H1 (cell line): ENCODE results near the gene PRRC2A. TPM values are rescaled to one million over a fixed set of nuclear protein-coding genes. Genes with fewer than 3 reads are reported as not detected.

Experiments used
- CTCF ChIA-PET: fragments of 300-600 bp; sonication (Branson Sonifier 250); formaldehyde crosslinking; loops from one replicate; lab custom pipeline; 2021; ENCODE audit not compliant: partially characterized antibody; lab: Charles Lee
- POLR2A ChIA-PET: fragments of 300-600 bp; sonication (Branson Sonifier 250); formaldehyde crosslinking; loops from one replicate; lab custom pipeline; 2021; ENCODE audit warnings: inconsistent platforms; ENCODE audit not compliant: partially characterized antibody; lab: Charles Lee
- DNase-seq, 2 experiments: peaks; one replicate each; pipeline versions ENCODE4 v3.0.0 to v3.0.0-alpha.2; 2010 to 2022; ENCODE audit warnings: low spot score in 2 of 2, low read depth in 1 of 2, mixed read lengths in 1 of 2
- FAIRE-seq: peaks from 2 replicates; lab custom pipeline; 2011; peaks lifted over from hg19 to GRCh38; lab: Jason Lieb, UNC
- H2AFZ ChIP-seq: 2 replicates; pipeline ENCODE4 v1.8.1; 2012; ENCODE audit warnings: low read length, inconsistent platforms
- H2AK5ac ChIP-seq: 2 replicates; pipeline ENCODE4 v1.6.1; 2013; ENCODE audit warnings: low read depth, low read length
- H2BK120ac ChIP-seq: replicated peaks from 2 replicates; pipeline ENCODE3; 2013; ENCODE audit warnings: low read depth, low read length, inconsistent platforms
- H2BK12ac ChIP-seq: 2 replicates; pipeline ENCODE4 v1.6.1; 2013; ENCODE audit warnings: low read depth, low read length
- H2BK15ac ChIP-seq: 2 replicates; pipeline ENCODE4 v1.6.1; 2013; ENCODE audit warnings: low read length
- H2BK20ac ChIP-seq: 2 replicates; pipeline ENCODE4 v1.6.1; 2013; ENCODE audit warnings: low read length
- H2BK5ac ChIP-seq: 2 replicates; pipeline ENCODE4 v1.6.1; 2013; ENCODE audit warnings: low read depth, low read length
- H3K14ac ChIP-seq: 2 replicates; pipeline ENCODE4 v1.6.1; 2013; ENCODE audit warnings: inconsistent platforms; ENCODE audit not compliant: insufficient read length
- H3K18ac ChIP-seq: 2 replicates; pipeline ENCODE4 v1.6.1; 2013; ENCODE audit warnings: low read length; ENCODE audit errors: extremely low read depth
- H3K23ac ChIP-seq: 2 replicates; pipeline ENCODE4 v1.6.1; 2013; ENCODE audit warnings: inconsistent platforms; ENCODE audit not compliant: insufficient read length
- H3K23me2 ChIP-seq: 2 replicates; pipeline ENCODE4 v1.6.1; 2013; ENCODE audit warnings: low read depth, low read length
- H3K27ac ChIP-seq: 2 replicates; pipeline ENCODE4 v1.6.1; 2011; ENCODE audit warnings: low read depth, low read length, inconsistent platforms
- H3K27me3 ChIP-seq, 4 experiments: replicated peaks in 1 of 4; 1 replicate in 1 of 4; 2 replicates in 3 of 4; pipeline versions ENCODE4 v1.6.1 to v1.8.1; 2011 to 2013; ENCODE audit warnings: low read length in 3 of 4, mild to moderate bottlenecking in 3 of 4, inconsistent platforms in 2 of 4, mixed read lengths in 2 of 4, moderate library complexity in 1 of 4; ENCODE audit not compliant: control insufficient read depth in 3 of 4, insufficient read depth in 3 of 4; ENCODE audit errors: extremely low read depth in 1 of 4
- H3K36me3 ChIP-seq, 4 experiments: 2 replicates each; pipeline versions ENCODE4 v1.6.1 to v1.8.1; 2011 to 2013; ENCODE audit warnings: mild to moderate bottlenecking in 4 of 4, low read length in 3 of 4, moderate library complexity in 2 of 4, control low read depth in 1 of 4, inconsistent platforms in 1 of 4; ENCODE audit not compliant: insufficient read depth in 4 of 4, control insufficient read depth in 2 of 4
- H3K4ac ChIP-seq: replicated peaks from 2 replicates; pipeline ENCODE3; 2013; ENCODE audit warnings: low read length, low read depth, mixed read lengths, inconsistent platforms; ENCODE audit not compliant: insufficient read length
- H3K4me1 ChIP-seq, 4 experiments: replicated peaks in 1 of 4; 1 replicate in 1 of 4; 2 replicates in 3 of 4; pipeline versions ENCODE4 v1.6.1 to v1.8.1; 2011 to 2013; ENCODE audit warnings: low read length in 3 of 4, inconsistent platforms in 2 of 4, mixed read lengths in 1 of 4; ENCODE audit not compliant: insufficient read depth in 4 of 4, control insufficient read depth in 3 of 4
- H3K4me2 ChIP-seq, 2 experiments: 2 replicates each; pipeline versions ENCODE4 v1.6.1 to v1.8.1; 2011 to 2013; ENCODE audit warnings: low read depth in 2 of 2, low read length in 2 of 2, control low read depth in 1 of 2, inconsistent platforms in 1 of 2, mild to moderate bottlenecking in 1 of 2; ENCODE audit not compliant: insufficient read depth in 1 of 2
- H3K4me3 ChIP-seq, 4 experiments: fragments of 200-600, 300-600 bp in 1 of 4; sonication (generic), shearing (Covaris generic), sonication (Bioruptor Twin) in 1 of 4; 2 replicates each; pipeline versions ENCODE4 v1.5.1 to v1.8.1; 2011 to 2016; ENCODE audit warnings: low read length in 4 of 4, low read depth in 3 of 4, control low read depth in 2 of 4, inconsistent platforms in 2 of 4, mild to moderate bottlenecking in 2 of 4, mixed read lengths in 1 of 4, moderate library complexity in 1 of 4; ENCODE audit not compliant: insufficient read depth in 2 of 4; ENCODE audit errors: extremely low read depth in 1 of 4
- H3K56ac ChIP-seq: replicated peaks from 2 replicates; pipeline ENCODE3; 2013; ENCODE audit warnings: low read depth, mild to moderate bottlenecking, mixed read lengths, low read length, inconsistent platforms; ENCODE audit not compliant: insufficient read length
- H3K79me1 ChIP-seq: 2 replicates; pipeline ENCODE4 v1.6.1; 2013; ENCODE audit warnings: low read depth, low read length, control low read depth
- H3K79me2 ChIP-seq, 2 experiments: 2 replicates each; pipeline versions ENCODE4 v1.6.1 to v1.8.1; 2012 to 2013; ENCODE audit warnings: low read length in 2 of 2, mild to moderate bottlenecking in 2 of 2, inconsistent platforms in 1 of 2; ENCODE audit not compliant: insufficient read depth in 2 of 2, control insufficient read depth in 1 of 2
- H3K9ac ChIP-seq, 4 experiments: replicated peaks in 1 of 4; 1 replicate in 1 of 4; 2 replicates in 3 of 4; pipeline versions ENCODE4 v1.6.1 to v1.8.1; 2011 to 2013; ENCODE audit warnings: low read depth in 3 of 4, low read length in 3 of 4, control low read depth in 2 of 4, mild to moderate bottlenecking in 2 of 4, moderate library complexity in 2 of 4, inconsistent platforms in 1 of 4; ENCODE audit errors: extremely low read depth in 1 of 4
- H3K9me3 ChIP-seq, 2 experiments: 2 replicates each; pipeline versions ENCODE4 v1.6.1 to v1.8.1; 2012 to 2013; ENCODE audit warnings: mild to moderate bottlenecking in 2 of 2, moderate library complexity in 2 of 2, control low read depth in 1 of 2, inconsistent platforms in 1 of 2, low read depth in 1 of 2, low read length in 1 of 2, mixed read lengths in 1 of 2; ENCODE audit not compliant: insufficient read depth in 2 of 2
- H4K20me1 ChIP-seq, 2 experiments: replicated peaks in 1 of 2; 2 replicates each; pipeline versions ENCODE3 to v1.8.1; 2011 to 2013; ENCODE audit warnings: inconsistent platforms in 2 of 2, low read length in 2 of 2, mild to moderate bottlenecking in 1 of 2; ENCODE audit not compliant: insufficient read depth in 2 of 2, control insufficient read depth in 1 of 2
- H4K5ac ChIP-seq: 2 replicates; pipeline ENCODE4 v1.6.1; 2013; ENCODE audit warnings: low read length, low read depth, mixed read lengths, inconsistent platforms; ENCODE audit not compliant: insufficient read length
- H4K8ac ChIP-seq: 2 replicates; pipeline ENCODE4 v1.8.0; 2013; ENCODE audit warnings: mild to moderate bottlenecking, moderate library complexity, low read length, inconsistent platforms; ENCODE audit not compliant: insufficient read depth; ENCODE audit errors: extremely low read depth
- H4K91ac ChIP-seq: replicated peaks from 2 replicates; pipeline ENCODE3; 2013; ENCODE audit warnings: low read length, mixed read lengths, inconsistent platforms; ENCODE audit not compliant: insufficient read length
- CHD2 ChIP-seq: IDR thresholded peaks from 2 replicates; pipeline ENCODE4 v1.6.1; 2012; ENCODE audit warnings: low read length, improper control_type of control experiment
- EZH2 ChIP-seq: fragments of 200-600 bp; sonication (generic); IDR thresholded peaks from 2 replicates; pipeline ENCODE4 v1.7.1; 2012; ENCODE audit warnings: low read depth, mild to moderate bottlenecking, moderate library complexity, low read length, inconsistent platforms; ENCODE audit not compliant: severe bottlenecking
- TAF1 ChIP-seq: IDR thresholded peaks from 2 replicates; pipeline ENCODE4 v1.6.1; 2011; ENCODE audit warnings: mild to moderate bottlenecking, low read depth, low read length
- WGBS, 2 experiments: shearing (Covaris generic) in 1 of 2; methylation state at CpG; one replicate each; pipeline versions ENCODE4 v1.1.6 to v1.1.7; 2013 to 2015; ENCODE audit warnings: low lambda C conversion rate in 2 of 2, mixed read lengths in 2 of 2, inconsistent platforms in 1 of 2, low coverage in 1 of 2, missing lambda C conversion rate in 1 of 2; ENCODE audit not compliant: insufficient replicate concordance in 2 of 2, insufficient coverage in 1 of 2, insufficient read length in 1 of 2; ENCODE audit errors: extremely low coverage in 1 of 2, missing lambda C conversion rate in 1 of 2; 5-methylcytosine and 5-hydroxymethylcytosine counted together
- polyA plus RNA-seq, 7 experiments: library from polyadenylated mRNA; depleted of rRNA in 3 of 7; stranded (reverse) in 5 of 7; unstranded in 2 of 7; fragments of >200 nt in 5 of 7; fragments of 200-250 nt in 2 of 7; gene quantifications; 1 replicate in 5 of 7; 2 replicates in 1 of 7; 4 replicates in 1 of 7; pipeline versions ENCODE4 v1.2.1 to v1.2.3, GENCODE V29; 2011 to 2013; ENCODE audit warnings: missing spikeins in 2 of 7, mixed read lengths in 2 of 7
- total RNA-seq: library from RNA; stranded (reverse); fragmentation: NEBNext Ultra II Directional; extraction: Animal tissue kit (Norgen Biotek cat#: 25700); gene quantifications from 2 replicates; pipeline ENCODE4 v1.2.1, GENCODE V29; 2021
- TF ChIP-seq, protein P1 (sequence below), 3 experiments: IDR thresholded peaks; 1 replicate in 2 of 3; 2 replicates in 1 of 3; pipeline versions ENCODE4 v1.5.1 to v1.6.1; 2011; ENCODE audit warnings: low read length in 3 of 3, mild to moderate bottlenecking in 3 of 3, inconsistent platforms in 2 of 3, low read depth in 1 of 3, moderate library complexity in 1 of 3; ENCODE audit not compliant: insufficient read depth in 1 of 3; ENCODE audit errors: control extremely low read depth in 1 of 3

The PRRC2A gene
- total and polyA plus RNA-seq, 2 of the 8 experiments (the other 6 are each of a cell fraction or from before 2014, with no cell fraction given), result 118 to 300 TPM

GRCh38 chr6:31609519-31610406 lies 10.8 kb upstream of the PRRC2A start:
- Histone ChIP-seq H3K27ac (no peak overlapping the region), H2AFZ (no peak overlapping the region), H3K4me2 (no peak overlapping the region), H4K5ac (no peak overlapping the region), H3K27me3 (no peaks in the 10 kb centered on the region), H3K14ac (no peak overlapping the region), H2BK12ac (no peak overlapping the region), H4K20me1 (no peaks in the 10 kb centered on the region), H2AK5ac (no peak overlapping the region), H4K91ac (no peak overlapping the region), H3K9ac (no peak overlapping the region), H4K8ac (no peak overlapping the region), H2BK120ac (no peak overlapping the region), H3K4ac (no peak overlapping the region), H3K4me1 (no peaks in the 10 kb centered on the region; a peak in 1 of 7 replicates), H2BK20ac (no peak overlapping the region), H3K4me3 (no peak overlapping the region), H2BK5ac (no peak overlapping the region), H3K79me1 (no peaks in the 10 kb centered on the region), H3K23me2 (no peaks in the 10 kb centered on the region), H3K79me2 (no peaks in the 10 kb centered on the region), H3K18ac (no peak overlapping the region), H3K36me3 (no peaks in the 10 kb centered on the region), H3K9me3 (no peaks in the 10 kb centered on the region), H3K23ac (no peak overlapping the region), H2BK15ac (no peak overlapping the region), H3K56ac (no peak overlapping the region)
- DNase-seq (no peak), FAIRE-seq (no peak)
- no peak for TF ChIP-seq CHD2
- no peak for TF ChIP-seq TAF1
- TF ChIP-seq, protein P1, sequence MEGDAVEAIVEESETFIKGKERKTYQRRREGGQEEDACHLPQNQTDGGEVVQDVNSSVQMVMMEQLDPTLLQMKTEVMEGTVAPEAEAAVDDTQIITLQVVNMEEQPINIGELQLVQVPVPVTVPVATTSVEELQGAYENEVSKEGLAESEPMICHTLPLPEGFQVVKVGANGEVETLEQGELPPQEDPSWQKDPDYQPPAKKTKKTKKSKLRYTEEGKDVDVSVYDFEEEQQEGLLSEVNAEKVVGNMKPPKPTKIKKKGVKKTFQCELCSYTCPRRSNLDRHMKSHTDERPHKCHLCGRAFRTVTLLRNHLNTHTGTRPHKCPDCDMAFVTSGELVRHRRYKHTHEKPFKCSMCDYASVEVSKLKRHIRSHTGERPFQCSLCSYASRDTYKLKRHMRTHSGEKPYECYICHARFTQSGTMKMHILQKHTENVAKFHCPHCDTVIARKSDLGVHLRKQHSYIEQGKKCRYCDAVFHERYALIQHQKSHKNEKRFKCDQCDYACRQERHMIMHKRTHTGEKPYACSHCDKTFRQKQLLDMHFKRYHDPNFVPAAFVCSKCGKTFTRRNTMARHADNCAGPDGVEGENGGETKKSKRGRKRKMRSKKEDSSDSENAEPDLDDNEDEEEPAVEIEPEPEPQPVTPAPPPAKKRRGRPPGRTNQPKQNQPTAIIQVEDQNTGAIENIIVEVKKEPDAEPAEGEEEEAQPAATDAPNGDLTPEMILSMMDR (IDR thresholded peaks at IDR 0.05; ENCODE audit: control extremely low read depth in 1 of 3, insufficient read depth in 1 of 3, low read depth in 1 of 3, low read length in 3 of 3), result no peak
- no peak for TF ChIP-seq EZH2
- 91% methylated on average over 8 of the region's 8 CpGs; no CpG with 5 or more reads in 1 of the 2 experiments for WGBS, 2 experiments
- POLR2A ChIA-PET, result interaction anchor here (0.7 to 2.7 kb wide), 6 partner anchors 13 to 68 kb away, joined by 3 to 8 read pairs (median 4); partner anchors contain the start of genes ATP6V1G2 and DDX39B
- CTCF ChIA-PET, result interaction anchor here (0.7 to 21.1 kb wide), 8 partner anchors 12 to 83 kb away, joined by 3 to 613 read pairs (median 4); partner anchors contain the start of genes ATP6V1G2, DDX39B and NFKBIL1
